GM21825 (cell line): ENCODE measurements around the gene STK10.

Experiments used
- ATAC-seq: cut with Tn5 transposase; IDR thresholded peaks from one replicate; pipeline ENCODE4 v1.9.1; 2021; ENCODE audit warnings: mild to moderate bottlenecking, moderate library complexity; ENCODE audit not compliant: unreplicated experiment

STK10 gene

GRCh38 chr5:172110921-172111851 is 76.8 kb downstream of the STK10 start:
- peak; percentile 82 for ATAC-seq

GRCh38 chr5:172110260-172110815 is 77.7 kb downstream of the STK10 start:
- no peak for ATAC-seq

GRCh38 chr5:172109749-172110148 is 78.3 kb downstream of the STK10 start:
- no peak for ATAC-seq

- no peak for ATAC-seq
These were observed 80.5 kb downstream of the STK10 start for GRCh38 chr5:172107571-172107970.

- ATAC-seq: no peak
These were observed 81.3 kb downstream of the STK10 start for GRCh38 chr5:172106511-172107356.

GRCh38 chr5:172105811-172106210 is 82.2 kb downstream of the STK10 start:
- ATAC-seq: no peak

- no peak for ATAC-seq
These were observed 83.0 kb downstream of the STK10 start for GRCh38 chr5:172104801-172105701.

- no peak for ATAC-seq
These were observed 84.0 kb downstream of the STK10 start for GRCh38 chr5:172104021-172104420.

- no peak for ATAC-seq
These were observed 85.0 kb downstream of the STK10 start for GRCh38 chr5:172102913-172103626.

- ATAC-seq: no peak
These were observed 85.7 kb downstream of the STK10 start for GRCh38 chr5:172102218-172102870.

GRCh38 chr5:172101547-172102217 is 86.3 kb downstream of the STK10 start:
- no peak for ATAC-seq

- ATAC-seq: no peak
These were observed 89.1 kb downstream of the STK10 start for GRCh38 chr5:172098883-172099282.

- no peak for ATAC-seq
These were observed 90.0 kb downstream of the STK10 start for GRCh38 chr5:172098046-172098445.

- ATAC-seq: no peak
These were observed 90.7 kb downstream of the STK10 start for GRCh38 chr5:172097356-172097755.

- no peak for ATAC-seq
These were observed 91.7 kb downstream of the STK10 start for GRCh38 chr5:172096207-172096940.

GRCh38 chr5:172095368-172096206 is 92.4 kb downstream of the STK10 start:
- ATAC-seq: no peak

GRCh38 chr5:172093965-172094364 is 94.1 kb downstream of the STK10 start:
- no peak for ATAC-seq
